Measurements from ENCODE around the gene TTC28. TPM values are rescaled to one million over a fixed set of nuclear protein-coding genes. Genes with fewer than 3 reads are reported as not detected.
"Not testable (repeated sequence)": the region's sequence is repeated elsewhere in the genome, so short reads cannot be mapped to it uniquely, and the experiment has no call there.

TTC28 gene
- total RNA-seq, 1 donor from 2014 or later, result 88.8 TPM

DNA sequence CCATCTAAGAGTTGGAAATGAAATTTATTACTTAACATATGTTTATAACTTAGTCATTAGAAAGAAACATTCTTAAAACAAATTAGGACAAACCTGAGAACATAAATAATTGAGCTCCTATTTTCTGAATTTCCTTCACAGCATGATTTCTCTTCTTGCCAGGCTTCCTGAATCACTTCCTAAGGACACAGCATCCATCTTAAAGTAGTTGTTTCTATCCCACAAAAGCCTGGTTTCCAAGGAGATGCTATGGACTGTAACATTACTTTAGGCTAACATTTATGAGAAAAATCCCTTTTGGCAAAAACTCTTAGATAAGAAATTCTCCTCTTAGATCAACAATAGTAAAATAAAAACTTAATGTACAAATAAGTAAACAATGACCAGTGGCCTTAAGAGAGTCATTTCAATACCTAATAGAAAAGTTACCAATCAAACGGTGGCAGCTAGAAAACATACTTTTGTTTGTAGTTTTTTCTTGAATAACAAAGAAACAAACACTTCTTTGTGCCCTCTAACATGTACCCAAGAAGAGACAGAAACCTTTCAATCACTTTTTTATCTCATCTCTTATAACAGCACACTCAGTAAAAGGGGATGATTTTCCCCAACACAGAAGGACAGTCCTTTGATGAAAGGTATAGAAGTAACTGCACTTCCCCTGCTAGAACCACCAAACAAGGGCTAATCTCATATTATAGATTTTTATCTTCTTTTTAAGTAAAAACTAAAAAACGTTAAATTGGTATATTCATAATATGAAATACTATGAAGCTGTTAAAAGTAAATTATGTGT lies 74.5 kb downstream of the TTC28 start:
- peak; percentile 56 for DNase-seq (ENCODE audit: low spot score)

DNA sequence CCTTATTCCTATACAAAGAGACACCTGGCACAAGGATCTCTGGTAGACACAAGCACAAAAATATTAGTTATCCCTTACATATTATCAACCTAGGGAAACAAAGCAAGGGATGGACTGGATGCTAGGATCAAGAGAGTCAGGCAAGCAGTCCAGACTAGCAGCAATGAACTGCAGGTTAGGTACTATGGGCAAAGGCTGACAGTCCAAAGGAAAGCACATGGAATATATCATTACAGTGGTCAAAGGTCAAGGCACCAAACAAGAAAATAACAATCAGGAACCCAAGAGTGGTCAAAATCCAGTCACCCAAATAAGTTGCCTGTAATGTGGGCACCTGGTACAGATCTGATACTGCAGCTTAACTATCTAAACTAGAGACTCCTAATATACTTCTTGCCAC lies 77.7 kb downstream of the TTC28 start:
- DNase-seq (ENCODE audit: low spot score), result no peak

DNA sequence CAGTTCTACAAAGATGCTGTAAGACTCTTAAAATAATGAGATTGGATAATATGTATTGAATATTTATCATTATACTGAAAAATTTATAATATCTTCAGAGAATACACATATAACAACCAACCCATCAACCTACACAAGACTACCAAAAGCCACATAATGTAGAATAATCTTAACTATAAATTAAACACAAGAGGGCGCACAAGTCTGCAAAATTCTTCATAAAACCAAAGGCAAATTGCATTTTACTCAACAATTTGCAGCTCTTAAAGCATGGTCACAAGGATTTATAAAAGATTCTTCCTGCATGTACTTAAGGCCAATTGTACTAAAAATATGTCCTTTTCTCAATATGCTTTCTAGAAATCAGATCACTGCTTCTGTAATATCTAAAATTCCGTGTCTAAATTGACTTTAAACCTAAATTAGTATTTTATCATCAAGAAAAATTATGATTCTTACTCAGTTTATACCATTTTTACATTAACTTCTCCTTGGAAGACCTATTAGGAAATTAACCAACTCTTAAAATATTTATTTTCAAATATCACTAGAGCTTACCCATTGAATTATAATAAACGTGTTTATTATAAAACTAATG lies 79.0 kb downstream of the TTC28 start:
- DNase-seq (ENCODE audit: low spot score), result peak; percentile 75

DNA sequence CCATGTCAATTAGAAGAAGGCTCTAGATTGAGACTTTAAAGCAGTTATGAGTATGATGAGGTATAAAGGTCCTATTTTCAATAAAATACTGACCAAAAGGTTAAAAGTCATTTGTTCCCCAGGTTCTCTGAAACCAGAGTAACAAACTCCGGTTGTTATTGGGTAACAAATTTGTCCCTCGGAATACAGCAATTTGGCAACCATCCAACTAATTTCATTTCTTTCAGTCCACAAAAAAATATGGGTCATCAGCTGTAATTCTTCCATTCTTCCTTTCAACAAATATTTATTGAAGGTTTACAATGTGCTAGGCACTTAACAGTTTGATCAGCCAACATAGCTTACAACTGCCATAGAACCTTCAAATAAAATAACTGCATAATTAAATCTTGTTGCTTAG lies 79.9 kb downstream of the TTC28 start:
- DNase-seq (ENCODE audit: low spot score), result no peak

DNA sequence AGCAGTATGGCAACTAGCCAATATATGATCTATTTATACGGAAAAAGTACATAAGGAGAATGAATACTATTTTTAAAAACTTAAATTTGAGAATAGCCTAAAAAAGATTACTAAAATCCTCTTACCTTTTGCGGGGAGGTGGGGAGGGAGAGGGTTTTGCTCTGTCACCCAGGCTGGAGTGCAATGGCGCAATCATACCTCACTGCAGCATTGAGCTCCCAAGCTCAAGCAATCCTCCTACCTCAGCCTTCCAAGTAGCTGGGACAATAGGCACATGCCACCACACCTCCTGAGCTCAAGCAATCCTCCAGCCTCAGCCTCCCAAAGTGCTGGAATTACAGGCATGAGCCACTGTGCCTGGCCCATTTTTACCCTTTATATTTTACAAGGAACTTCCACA lies 82.0 kb downstream of the TTC28 start:
- DNase-seq (ENCODE audit: low spot score), result no peak

DNA sequence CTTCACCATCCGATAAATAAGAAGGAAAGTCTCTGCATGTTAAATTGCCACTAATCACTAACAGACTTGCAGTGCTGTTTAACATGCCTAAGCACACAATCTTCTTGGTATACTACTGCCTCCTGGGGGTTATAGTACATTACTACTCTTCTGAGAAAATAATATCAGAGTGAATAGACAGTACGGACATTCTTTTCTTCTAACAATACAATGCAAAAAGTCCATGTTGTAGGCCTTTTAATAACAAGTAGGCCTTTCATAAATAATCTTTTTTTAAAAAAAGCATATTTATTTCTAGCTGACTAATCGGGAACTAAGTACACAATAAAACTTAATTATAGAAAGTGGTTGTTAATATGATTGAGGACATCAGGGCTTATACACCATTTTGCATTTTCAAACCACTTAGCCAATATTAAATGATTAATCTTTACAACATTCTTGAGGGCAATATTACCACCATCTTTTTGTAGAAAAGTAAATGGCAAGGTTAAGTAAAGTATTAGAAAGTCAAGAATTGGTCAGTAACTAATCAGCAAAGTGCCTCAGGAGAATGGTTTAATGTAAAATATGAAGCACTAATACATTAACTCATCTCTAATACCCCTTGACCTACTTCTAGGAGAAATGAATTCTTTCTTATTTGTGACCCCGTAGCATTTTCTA lies 84.7 kb downstream of the TTC28 start:
- DNase-seq (ENCODE audit: low spot score), result peak; percentile 76

DNA sequence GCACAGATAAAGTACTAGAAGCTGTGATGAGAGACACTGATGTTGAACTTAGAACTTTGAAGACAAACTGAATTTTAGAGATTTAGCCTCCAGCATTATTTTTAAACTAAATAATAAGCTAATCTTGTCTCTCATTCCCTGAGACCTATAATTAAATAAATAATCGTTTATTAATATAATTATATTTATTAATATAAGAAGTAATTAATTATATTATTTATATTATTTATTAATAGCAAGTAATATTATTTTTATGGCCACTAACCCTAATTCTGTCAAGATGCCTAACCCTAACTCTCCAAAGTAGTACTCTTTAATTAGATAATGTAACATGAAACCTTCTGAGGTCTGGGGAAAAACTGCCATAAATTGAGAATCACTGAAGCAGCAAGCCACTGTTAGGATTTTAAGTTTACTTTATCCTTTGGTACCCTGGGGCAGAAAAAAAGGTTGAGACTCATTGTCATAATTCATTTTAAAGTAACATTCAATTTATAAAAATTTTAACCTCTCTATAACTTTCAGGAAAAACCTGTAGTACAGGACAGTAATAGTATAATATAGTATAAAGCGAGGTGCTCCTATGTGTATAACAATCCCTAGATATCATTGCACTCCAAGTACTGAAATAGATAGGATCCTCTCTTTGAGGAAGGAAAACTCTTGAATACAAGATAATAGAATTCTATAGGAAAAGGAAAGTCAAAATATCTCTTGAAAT lies 85.4 kb downstream of the TTC28 start:
- no peak for DNase-seq (ENCODE audit: low spot score)

DNA sequence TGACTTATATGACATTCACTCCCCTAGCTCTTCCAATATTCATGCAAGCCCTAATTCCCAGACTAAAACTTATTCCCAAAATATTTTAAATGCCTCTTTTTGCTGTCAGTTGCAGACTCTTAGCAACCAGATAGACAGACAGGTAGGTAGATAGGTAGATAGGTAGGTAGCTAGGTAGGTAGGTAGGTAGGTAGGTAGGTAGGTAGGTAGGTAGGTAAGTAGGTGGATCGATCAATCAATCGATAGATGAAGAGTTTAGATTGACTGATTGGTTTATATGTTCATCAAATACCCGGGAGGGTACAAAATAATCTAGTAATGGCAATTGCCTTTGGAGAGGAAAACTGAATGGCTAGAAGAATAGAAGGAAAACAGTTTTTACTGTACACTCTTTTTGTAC lies 86.3 kb downstream of the TTC28 start:
- DNase-seq (ENCODE audit: low spot score), result no peak

DNA sequence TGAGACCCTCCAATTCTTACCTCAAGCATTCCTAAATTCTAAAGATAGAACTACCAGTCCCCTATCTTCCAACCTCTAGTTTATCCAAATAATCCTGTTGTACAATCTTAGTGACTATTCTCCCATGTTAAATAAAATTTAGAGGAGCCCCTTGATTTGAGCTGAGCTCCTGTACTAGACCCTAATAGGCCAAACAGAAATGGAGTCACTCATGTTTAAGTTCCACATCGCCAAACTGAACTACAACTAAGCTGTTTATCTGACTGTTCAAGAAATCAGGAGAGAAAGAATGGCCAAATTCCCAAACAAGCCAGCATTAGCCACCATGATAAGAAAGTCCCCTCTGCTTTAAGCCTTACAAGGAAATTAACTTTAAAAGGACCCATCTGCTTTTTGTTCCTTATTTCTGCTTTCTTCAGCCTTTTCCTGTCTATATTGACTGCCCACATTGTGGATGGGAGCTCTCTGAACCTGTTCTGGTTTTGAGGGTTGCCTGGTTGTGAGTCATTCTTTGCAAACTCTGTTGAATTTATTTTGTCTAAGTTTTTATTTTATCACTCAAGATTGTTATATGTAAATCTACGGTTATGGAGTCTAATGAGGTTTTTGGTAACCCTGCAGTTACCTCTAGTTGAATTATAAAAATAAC lies 90.4 kb downstream of the TTC28 start:
- DNase-seq (ENCODE audit: low spot score), result no peak

DNA sequence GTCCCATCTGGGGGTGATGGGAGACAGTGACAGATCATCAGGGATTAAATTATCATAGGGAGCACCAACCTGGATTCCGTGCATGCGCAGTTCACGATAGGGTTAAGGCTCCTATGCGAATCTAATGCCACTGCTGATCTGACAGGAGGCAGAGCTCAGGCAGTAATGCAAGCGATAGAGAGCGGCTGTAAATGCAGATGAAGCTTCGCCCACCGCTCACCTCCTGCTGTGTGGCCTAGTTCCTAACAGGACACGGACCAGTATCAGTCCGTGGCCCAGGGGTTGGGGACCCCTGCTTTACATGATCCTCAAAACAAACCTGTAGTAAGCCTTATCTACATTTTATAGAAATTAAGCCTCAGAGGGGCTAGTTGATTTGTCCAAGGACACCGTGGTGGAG lies 94.3 kb downstream of the TTC28 start:
- DNase-seq (ENCODE audit: low spot score), result no peak

DNA sequence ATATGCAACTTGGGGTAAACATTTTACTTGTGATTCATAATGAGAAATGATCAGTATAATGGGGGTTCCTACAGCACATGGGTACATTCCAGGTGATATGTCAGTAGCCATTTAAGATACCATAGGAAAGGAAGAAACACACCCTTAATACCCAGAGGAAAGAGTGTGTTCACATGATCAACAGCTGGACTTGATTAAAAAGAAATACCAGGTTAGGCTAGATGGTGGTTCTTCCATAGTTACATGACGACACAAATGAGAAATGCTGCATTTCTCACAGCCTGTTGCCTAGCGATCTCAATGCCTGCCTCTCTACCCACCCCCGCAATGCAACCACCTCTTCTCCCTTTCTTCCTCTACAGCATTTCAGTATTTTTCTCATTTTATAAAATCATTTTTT lies 96.8 kb downstream of the TTC28 start:
- DNase-seq (ENCODE audit: low spot score), result no peak

DNA sequence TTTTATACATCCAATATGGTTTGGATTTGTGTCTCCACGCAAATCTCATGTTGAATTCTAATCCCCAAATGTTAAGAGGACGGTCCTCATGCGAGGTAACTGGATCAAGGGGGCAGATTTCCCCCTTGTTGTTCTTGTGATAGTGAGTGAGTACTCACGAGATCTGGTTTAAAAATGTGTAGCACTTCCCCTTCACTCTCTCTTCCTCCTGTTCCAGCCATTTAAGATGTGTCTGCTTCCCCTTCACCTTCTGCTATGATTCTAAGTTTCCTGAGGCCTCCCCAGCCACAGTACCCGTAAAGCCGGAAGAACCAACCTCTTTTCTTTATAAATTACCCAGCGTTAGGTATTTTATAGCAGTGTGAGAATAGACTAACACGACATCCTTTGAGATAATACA lies 98.6 kb downstream of the TTC28 start:
- DNase-seq (ENCODE audit: low spot score), result no peak

DNA sequence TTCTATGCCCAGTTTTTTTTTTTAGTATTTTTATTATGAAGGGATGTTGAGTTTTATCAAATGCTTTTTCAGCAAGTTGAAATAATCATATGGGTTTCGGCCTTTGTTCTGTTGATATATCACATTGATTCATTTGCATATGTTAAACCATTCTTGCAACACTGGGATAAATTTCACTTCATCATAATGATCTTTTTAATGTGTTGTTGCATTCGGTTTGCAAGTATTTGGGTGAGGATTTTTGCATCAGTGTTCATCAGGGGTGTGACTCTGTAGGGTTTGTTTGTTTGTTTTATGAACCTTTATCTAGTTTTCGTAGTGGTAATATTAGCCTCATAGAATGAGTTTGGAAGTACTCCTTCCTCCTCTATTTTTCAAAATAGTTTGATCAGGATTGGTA lies 103.5 kb downstream of the TTC28 start:
- no peak for DNase-seq (ENCODE audit: low spot score)

DNA sequence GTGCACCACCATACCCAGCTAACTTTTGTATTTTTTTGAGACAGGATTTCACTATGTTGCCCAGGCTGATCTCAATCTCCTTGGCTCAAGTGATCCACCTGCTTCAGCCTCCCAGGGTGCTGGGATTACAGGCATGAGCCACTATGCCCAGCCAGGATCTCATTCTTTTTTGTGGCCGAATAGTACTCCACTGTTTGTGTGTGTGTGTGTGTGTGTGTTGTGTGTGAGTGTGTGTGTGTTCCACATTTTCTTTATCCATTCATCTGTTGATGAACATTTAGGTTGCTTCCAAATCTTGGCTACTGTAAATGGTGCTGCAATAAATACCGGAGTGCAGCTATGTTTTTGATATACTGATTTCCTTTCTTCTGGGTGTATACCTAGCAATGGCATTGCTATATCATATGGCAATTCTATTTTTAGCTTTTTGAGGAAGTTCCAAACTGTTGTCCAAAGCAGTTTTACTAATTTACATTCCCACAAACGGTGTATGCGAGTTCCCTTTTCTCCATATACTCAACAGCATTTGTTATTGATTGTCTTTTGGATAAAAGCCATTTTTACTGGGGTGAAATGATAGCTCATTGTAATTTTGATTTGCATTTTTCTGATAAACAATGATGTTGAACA lies 105.4 kb downstream of the TTC28 start:
- DNase-seq (ENCODE audit: low spot score), result no peak

DNA sequence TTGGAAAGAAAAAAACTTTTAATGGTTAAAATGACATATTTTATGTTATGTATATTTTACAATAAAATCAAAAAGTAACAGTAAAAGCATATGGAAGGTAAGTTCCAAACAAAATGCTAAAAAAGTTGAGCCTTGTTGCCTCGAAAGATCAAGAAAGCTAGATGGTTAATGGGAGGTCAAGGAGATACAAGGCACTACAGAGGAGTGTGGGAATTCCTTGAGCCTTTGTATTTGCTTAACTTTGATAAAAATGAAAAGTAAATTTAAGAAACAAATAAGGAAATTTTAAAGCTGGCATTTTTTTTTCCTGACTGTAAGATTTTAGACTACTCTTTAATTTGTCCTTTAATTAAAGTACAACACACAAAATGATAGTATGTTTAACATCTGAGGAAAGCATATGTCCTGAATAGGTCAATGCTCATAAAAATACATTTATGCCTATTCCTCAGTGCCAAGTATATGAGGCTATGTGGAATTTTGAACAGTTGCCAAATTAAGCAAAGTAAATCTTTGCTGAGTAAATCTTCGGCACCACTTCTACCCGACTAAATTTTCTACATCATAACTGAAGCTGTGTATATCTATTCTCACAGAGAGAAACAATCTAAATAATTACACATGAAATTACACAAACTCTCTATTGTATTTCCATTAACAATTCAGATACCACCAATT lies 108.8 kb downstream of the TTC28 start:
- no peak for DNase-seq (ENCODE audit: low spot score)

DNA sequence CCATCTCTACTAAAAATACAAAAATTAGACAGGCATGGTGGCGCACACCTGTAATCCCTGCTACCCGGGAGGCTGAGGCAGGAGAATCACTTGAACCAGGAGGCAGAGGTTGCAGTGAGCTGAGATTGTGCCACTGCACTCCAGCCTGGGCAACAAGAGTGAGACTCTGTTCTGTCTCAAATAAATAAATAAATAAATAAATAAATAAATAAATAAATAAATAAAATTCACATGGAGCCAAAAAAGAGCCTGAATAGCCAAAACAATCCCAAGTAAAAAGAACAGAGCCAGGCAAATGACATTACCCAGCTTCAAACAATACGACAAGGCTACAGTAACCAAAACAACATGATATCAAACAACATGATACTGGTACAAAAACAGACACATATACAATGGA lies 110.7 kb downstream of the TTC28 start:
- DNase-seq (ENCODE audit: low spot score), result not testable (repeated sequence)

DNA sequence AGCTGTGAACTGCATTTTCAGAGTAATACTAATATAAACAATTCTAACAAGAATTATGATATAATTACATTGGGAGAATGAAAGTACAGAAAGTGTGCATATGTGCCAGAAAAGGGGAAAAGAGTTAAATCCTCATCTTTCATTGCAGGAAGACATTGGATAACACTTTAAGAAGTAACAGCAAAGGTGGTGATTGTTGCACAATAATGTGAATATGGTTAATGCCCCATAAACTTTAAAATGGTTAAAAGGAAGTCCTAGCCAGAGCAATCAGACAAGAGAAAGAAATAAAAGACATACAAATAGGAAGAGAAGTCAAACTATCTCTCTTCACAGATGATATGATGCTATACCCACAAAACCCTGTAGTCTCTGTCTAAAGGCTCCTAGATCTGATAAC lies 111.5 kb downstream of the TTC28 start:
- no peak for DNase-seq (ENCODE audit: low spot score)

DNA sequence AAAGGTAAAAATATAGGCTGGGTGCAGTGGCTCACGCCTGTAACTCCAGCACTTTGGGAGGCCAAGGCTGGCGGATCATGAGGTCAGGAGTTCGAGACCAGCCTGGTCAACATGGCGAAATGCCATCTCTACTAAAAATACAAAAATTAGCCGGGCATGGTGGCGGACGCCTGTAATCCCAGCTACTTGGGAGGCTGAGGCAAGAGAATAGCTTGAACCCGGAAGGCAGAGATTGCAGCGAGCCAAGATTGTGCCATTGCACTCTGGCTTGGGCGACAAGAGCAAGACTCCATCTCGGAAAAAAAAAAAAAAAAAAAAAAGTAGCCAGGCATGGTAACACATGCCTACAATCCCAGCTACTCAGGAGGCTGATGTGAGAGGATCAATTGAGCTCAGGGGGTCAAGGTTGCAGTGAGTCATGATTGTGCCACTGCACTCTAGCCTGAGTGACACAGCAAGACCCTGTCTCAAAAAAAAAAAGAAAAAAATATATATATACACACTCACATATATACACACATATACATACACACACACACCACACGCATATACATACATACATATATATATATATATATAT lies 112.6 kb downstream of the TTC28 start:
- not testable (repeated sequence) for DNase-seq (ENCODE audit: low spot score)

DNA sequence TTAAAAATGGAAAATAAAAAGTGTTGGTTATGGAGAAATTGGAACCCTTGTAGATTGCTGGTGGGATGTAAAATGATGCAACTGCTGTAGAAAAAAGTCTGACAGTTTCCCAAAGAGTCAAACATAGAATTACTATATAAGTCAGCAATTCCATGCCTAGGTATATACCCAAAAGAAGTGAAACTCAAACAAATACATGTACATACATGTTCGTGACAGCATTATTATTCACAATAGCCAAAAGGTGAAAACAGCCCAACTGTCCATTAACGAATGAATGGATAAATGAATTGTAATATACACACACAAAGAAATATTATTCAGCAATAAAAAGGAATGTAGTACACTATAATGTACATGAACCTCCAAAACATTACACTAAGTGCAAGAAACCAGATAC lies 116.0 kb downstream of the TTC28 start:
- no peak for DNase-seq (ENCODE audit: low spot score)

DNA sequence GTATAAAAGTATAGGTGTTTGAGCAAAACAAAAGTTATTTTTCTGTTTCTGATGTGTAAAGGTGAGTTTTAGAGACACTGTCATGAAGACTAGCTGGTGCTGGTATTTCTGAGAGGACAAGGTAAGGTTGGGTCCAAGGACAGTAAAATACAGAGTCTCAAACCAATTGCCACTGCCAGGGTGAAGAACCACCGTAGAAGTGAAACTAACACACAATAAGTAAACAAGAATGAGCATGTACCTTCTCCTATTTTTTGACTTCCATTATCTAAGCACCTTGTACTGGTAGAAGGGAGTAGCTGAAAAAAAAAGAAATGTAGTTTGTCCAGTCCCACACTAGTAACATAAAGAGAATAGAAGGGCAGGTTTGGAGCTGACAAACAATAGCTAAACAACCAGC lies 117.3 kb downstream of the TTC28 start:
- no peak for DNase-seq (ENCODE audit: low spot score)

All from umbilical cord (tissue), 2 donors.